GM12878 (cell line): ENCODE results near the gene SRPK3. TPM values are rescaled to one million over a fixed set of nuclear protein-coding genes. Genes with fewer than 3 reads are reported as not detected.

Experiments used
- ATAC-seq: fragments of 200-7000 bp; cut with Tn5 transposase; 3 replicates; pipeline ENCODE4 v1.9.1; 2020; ENCODE audit warnings: mild to moderate bottlenecking, moderate library complexity
- BruUV-seq: library from RNA; stranded (reverse); fragments of 400-500 nt; replicated peaks from 2 replicates; lab custom pipeline; 2021; lab: Mats Ljungman, UMichigan
- CTCF ChIA-PET: fragments of 300-600 bp; sonication (Branson Sonifier 250); formaldehyde crosslinking; extraction: SDS; loops from one replicate; lab custom pipeline; 2021; ENCODE audit warnings: inconsistent platforms; lab: Yijun Ruan, JAX
- POLR2A ChIA-PET: fragments of 350-600 bp; formaldehyde crosslinking; extraction: SDS; loops from one replicate; lab custom pipeline; 2021; ENCODE audit warnings: inconsistent platforms; lab: Charles Lee
- RAD21 ChIA-PET: fragments of 300-600 bp; sonication (Branson Sonifier 250); formaldehyde crosslinking; loops from one replicate; lab custom pipeline; 2023; ENCODE audit warnings: antibody characterized with exemption; ENCODE audit not compliant: unreplicated experiment; lab: Charles Lee
- SMC1A ChIA-PET: fragments of 300-600 bp; sonication (Branson Sonifier 250); formaldehyde crosslinking; loops from one replicate; lab custom pipeline; 2023; ENCODE audit not compliant: unreplicated experiment, uncharacterized antibody; lab: Charles Lee
- DNase-seq: peaks from one replicate; pipeline ENCODE4 v3.0.0-alpha.2; 2011; ENCODE audit warnings: low read depth, low spot score
- FAIRE-seq: peaks from 3 replicates; lab custom pipeline; 2011; peaks lifted over from hg19 to GRCh38; lab: Jason Lieb, UNC
- H2AFZ ChIP-seq: 2 replicates; pipeline ENCODE4 v1.6.0; 2011; ENCODE audit warnings: low read depth, low read length, control low read depth; ENCODE audit not compliant: control insufficient read depth
- H3K27ac ChIP-seq: 2 replicates; pipeline ENCODE4 v1.5.1; 2011; ENCODE audit warnings: control low read depth; ENCODE audit not compliant: control insufficient read depth, insufficient read depth
- H3K27me3 ChIP-seq, 2 experiments: replicated peaks in 1 of 2; 2 replicates each; pipeline versions ENCODE4 v1.6.0 to v1.6.1; 2011; ENCODE audit warnings: low read length in 1 of 2; ENCODE audit not compliant: control insufficient read depth in 2 of 2, insufficient read depth in 2 of 2
- H3K36me3 ChIP-seq, 2 experiments: 2 replicates each; pipeline ENCODE4 v1.5.1; 2011; ENCODE audit warnings: low read length in 1 of 2; ENCODE audit not compliant: control insufficient read depth in 2 of 2, insufficient read depth in 2 of 2
- H3K4me1 ChIP-seq: 2 replicates; pipeline ENCODE4 v1.6.1; 2011; ENCODE audit warnings: mild to moderate bottlenecking, low read length, moderate library complexity, mixed read lengths; ENCODE audit not compliant: control insufficient read depth, insufficient read depth
- H3K4me2 ChIP-seq: 2 replicates; pipeline ENCODE4 v1.6.0; 2011; ENCODE audit warnings: control low read depth; ENCODE audit not compliant: control insufficient read depth, insufficient read depth
- H3K4me3 ChIP-seq: fragments of 200-600 bp; sonication (generic); 2 replicates; pipeline ENCODE4 v1.5.1; 2016
- H3K79me2 ChIP-seq: 2 replicates; pipeline ENCODE4 v1.6.0; 2011; ENCODE audit warnings: low read length; ENCODE audit not compliant: control insufficient read depth, insufficient read depth
- H3K9ac ChIP-seq: 2 replicates; pipeline ENCODE4 v1.8.0; 2011; ENCODE audit warnings: low read length, control low read depth, mixed read lengths; ENCODE audit not compliant: control insufficient read depth, insufficient read depth
- H3K9me3 ChIP-seq: replicated peaks from 3 replicates; pipeline ENCODE4 v1.5.1; 2011; ENCODE audit warnings: mild to moderate bottlenecking, low read length; ENCODE audit not compliant: control insufficient read depth, insufficient read depth
- H4K20me1 ChIP-seq: 2 replicates; pipeline ENCODE4 v1.6.0; 2011; ENCODE audit not compliant: control insufficient read depth, insufficient read depth
- ATF7 ChIP-seq: fragments of 450-650 bp; IDR thresholded peaks from 2 replicates; pipeline ENCODE4 v1.6.1; 2016; ENCODE audit warnings: low read depth, mild to moderate bottlenecking
- BRCA1 ChIP-seq: IDR thresholded peaks from 2 replicates; pipeline ENCODE4 v1.6.1; 2011; ENCODE audit warnings: low read depth, low read length, improper control_type of control experiment
- EGR1 ChIP-seq, 2 experiments: IDR thresholded peaks; 1 replicate in 1 of 2; 2 replicates in 1 of 2; pipeline ENCODE4 v1.6.1; 2011 to 2012; ENCODE audit warnings: low read depth in 2 of 2, low read length in 2 of 2, borderline replicate concordance in 1 of 2, mild to moderate bottlenecking in 1 of 2, moderate library complexity in 1 of 2
- MTA3 ChIP-seq: IDR thresholded peaks from 2 replicates; pipeline ENCODE4 v1.6.1; 2012; ENCODE audit warnings: low read length, inconsistent platforms, borderline replicate concordance
- POLR2AphosphoS5 ChIP-seq: IDR thresholded peaks from 2 replicates; pipeline ENCODE4 v1.6.1; 2011; ENCODE audit warnings: mild to moderate bottlenecking, low read length, inconsistent platforms
- RAD21 ChIP-seq: IDR thresholded peaks from 2 replicates; pipeline ENCODE4 v1.6.1; 2011; ENCODE audit warnings: mild to moderate bottlenecking, low read depth, low read length, moderate library complexity; ENCODE audit not compliant: insufficient read depth
- RUNX3 ChIP-seq: IDR thresholded peaks from 2 replicates; pipeline ENCODE4 v1.6.1; 2012; ENCODE audit warnings: low read length, inconsistent platforms
- TBL1XR1 ChIP-seq: IDR thresholded peaks from 2 replicates; pipeline ENCODE4 v1.6.1; 2012; ENCODE audit warnings: low read depth, low read length, improper control_type of control experiment
- YBX1 ChIP-seq: fragments of 450-650 bp; IDR thresholded peaks from 2 replicates; pipeline ENCODE4 v1.6.1; 2016; ENCODE audit warnings: antibody characterized with exemption
- WGBS: methylation state at CpG from one replicate; pipeline ENCODE4 v1.1.6; 2016; ENCODE audit warnings: low lambda C conversion rate; ENCODE audit not compliant: insufficient replicate concordance, insufficient coverage; ENCODE audit errors: missing lambda C conversion rate; 5-methylcytosine and 5-hydroxymethylcytosine counted together
- in situ Hi-C: fragments of 300-500 bp; cut with MboI; formaldehyde crosslinking; loops from 9 replicates; pipeline ENCODE4 v1.14.3; 2018; ENCODE audit warnings: mixed read lengths
- intact Hi-C: fragments of 100-400 bp; cut with micrococcal nuclease; formaldehyde crosslinking; loops from one replicate; pipeline ENCODE4 v1.14.2; 2022; ENCODE audit not compliant: unreplicated experiment
- polyA plus RNA-seq, 11 experiments: library from polyadenylated mRNA; depleted of rRNA in 4 of 11; unstranded in 6 of 11; stranded (reverse) in 5 of 11; fragments of >200 nt; fragmentation: Nextera tagmentation in 4 of 11; fragmentation: Illumina TruSeq in 1 of 11; extraction: Ambion mirVana in 4 of 11; extraction: Trizol in 1 of 11; gene quantifications; 1 replicate in 1 of 11; 2 replicates in 10 of 11; pipeline versions ENCODE4 v1.2.1 to v1.2.3, GENCODE V29; 2011 to 2016; ENCODE audit warnings: inconsistent platforms in 2 of 11, missing spikeins in 2 of 11, low read depth in 1 of 11
- total RNA-seq, 4 experiments: library from RNA; depleted of rRNA in 3 of 4; stranded (reverse); fragments of >200 nt in 3 of 4; fragmentation: Illumina TruSeq in 1 of 4; extraction: Trizol in 1 of 4; gene quantifications; 2 replicates each; pipeline versions ENCODE4 v1.2.1 to v1.2.3, GENCODE V29; 2013 to 2021
- TF ChIP-seq, protein P1 (sequence below): fragments of 450-650 bp; IDR thresholded peaks from 2 replicates; pipeline ENCODE4 v1.6.1; 2014; ENCODE audit warnings: mild to moderate bottlenecking

SRPK3 gene
- total and polyA plus RNA-seq, 10 of the 15 experiments (the other 5 are each of a cell fraction or from before 2014, with no cell fraction given), result 0.05 to 0.19 TPM; not detected in 8

DNA sequence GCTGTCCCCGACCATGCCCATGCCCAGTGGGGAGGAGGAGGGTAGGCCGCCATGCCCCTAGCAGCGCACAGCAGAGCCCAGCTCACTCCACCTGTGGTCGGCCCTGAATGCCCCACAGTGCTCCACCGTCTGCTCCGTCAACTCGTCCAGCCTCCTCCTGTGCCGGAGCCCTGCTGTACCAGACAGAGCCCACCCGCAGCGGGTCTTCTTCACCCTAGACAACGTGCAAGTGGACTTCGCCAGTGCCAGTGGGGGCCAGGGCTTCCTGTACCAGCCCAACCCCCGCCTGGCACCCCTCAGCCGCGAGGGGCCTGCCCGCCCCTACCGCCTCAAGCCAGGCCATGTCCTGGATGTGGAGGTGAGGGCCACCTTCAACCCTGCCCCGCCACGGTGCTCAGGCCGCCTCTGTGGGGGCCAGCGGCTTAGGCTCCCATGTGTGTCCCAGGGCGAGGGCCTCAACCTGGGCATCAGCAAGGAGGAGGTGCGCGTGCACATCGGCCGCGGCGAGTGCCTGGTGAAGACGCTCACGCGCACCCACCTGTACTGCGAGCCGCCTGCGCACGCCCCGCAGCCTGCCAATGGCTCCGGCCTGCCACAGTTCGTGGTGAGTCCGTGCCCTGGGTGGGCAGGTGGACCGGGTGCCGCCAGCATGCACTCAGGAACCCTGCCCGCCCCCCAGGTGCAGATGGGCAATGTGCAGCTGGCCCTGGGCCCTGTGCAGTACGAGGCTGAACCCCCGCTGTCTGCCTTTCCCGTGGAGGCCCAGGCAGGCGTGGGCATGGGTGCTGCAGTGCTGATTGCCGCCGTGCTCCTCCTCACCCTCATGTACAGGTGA lies 6.9 kb upstream of the SRPK3 start:
- ChIA-PET POLR2A (no interaction called here), CTCF (no interaction called here), SMC1A (no interaction called here), RAD21 (no interaction called here)
- no peak overlapping the region for H2AFZ ChIP-seq
- no peaks in the 10 kb centered on the region for H3K27me3 ChIP-seq
- WGBS, result 77% methylated on average over 48 of the region's 48 CpGs
- DNase-seq, result no peak
- H3K79me2 ChIP-seq, result no peaks in the 10 kb centered on the region
- no peaks in the 10 kb centered on the region for H3K4me1 ChIP-seq
- intact Hi-C loops, result no loop called here
- H3K9ac ChIP-seq, result no peak overlapping the region
- ATAC-seq, result no peak
- H3K4me2 ChIP-seq, result no peak overlapping the region
- TF ChIP-seq, protein P1, sequence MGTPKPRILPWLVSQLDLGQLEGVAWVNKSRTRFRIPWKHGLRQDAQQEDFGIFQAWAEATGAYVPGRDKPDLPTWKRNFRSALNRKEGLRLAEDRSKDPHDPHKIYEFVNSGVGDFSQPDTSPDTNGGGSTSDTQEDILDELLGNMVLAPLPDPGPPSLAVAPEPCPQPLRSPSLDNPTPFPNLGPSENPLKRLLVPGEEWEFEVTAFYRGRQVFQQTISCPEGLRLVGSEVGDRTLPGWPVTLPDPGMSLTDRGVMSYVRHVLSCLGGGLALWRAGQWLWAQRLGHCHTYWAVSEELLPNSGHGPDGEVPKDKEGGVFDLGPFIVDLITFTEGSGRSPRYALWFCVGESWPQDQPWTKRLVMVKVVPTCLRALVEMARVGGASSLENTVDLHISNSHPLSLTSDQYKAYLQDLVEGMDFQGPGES, result no peak
- no peak for TF ChIP-seq POLR2AphosphoS5
- TF ChIP-seq ATF7, result no peak
- TF ChIP-seq RAD21, result no peak
- no peak for TF ChIP-seq RUNX3
- no peak for TF ChIP-seq MTA3
- no peak for TF ChIP-seq BRCA1
- TF ChIP-seq YBX1, result no peak
- TF ChIP-seq EGR1 (IDR thresholded peaks at IDR 0.05; ENCODE audit: borderline replicate concordance in 1 of 2, low read depth in 2 of 2, low read length in 2 of 2), result no peak
- TF ChIP-seq TBL1XR1, result no peak
- H4K20me1 ChIP-seq, result no peaks in the 10 kb centered on the region
- H3K4me3 ChIP-seq, result no peak overlapping the region
- H3K9me3 ChIP-seq, result no peaks in the 10 kb centered on the region; the same call in 2 of the 3 replicates
- FAIRE-seq, result no peak
- no peaks in the 10 kb centered on the region for H3K36me3 ChIP-seq
- in situ Hi-C loops, result no loop called here
- no peak overlapping the region for H3K27ac ChIP-seq
- BruUV-seq, result no TSS peak
